Mononuclear cell (primary cell): Measurements from ENCODE around the gene KNOP1. TPM values are rescaled to one million over a fixed set of nuclear protein-coding genes. Genes with fewer than 3 reads are reported as not detected.

ENCODE experiments used
- H3K27me3 ChIP-seq: 2 replicates; pipeline ENCODE4 v1.6.0; 2011; ENCODE audit warnings: low read length, control low read depth; ENCODE audit not compliant: insufficient read depth
- H3K4me1 ChIP-seq: 2 replicates; pipeline ENCODE4 v1.5.1; 2011; ENCODE audit warnings: mild to moderate bottlenecking, low read length, control low read depth; ENCODE audit not compliant: insufficient read depth
- H3K4me3 ChIP-seq: 2 replicates; pipeline ENCODE4 v1.5.1; 2011; ENCODE audit warnings: mild to moderate bottlenecking, low read length, moderate library complexity
- H3K9me3 ChIP-seq: 2 replicates; pipeline ENCODE4 v1.5.1; 2011; ENCODE audit warnings: low read depth, mild to moderate bottlenecking, control low read depth, low read length
- total RNA-seq: library from RNA; depleted of rRNA; stranded (reverse); fragments of >200 nt; gene quantifications from one replicate; pipeline ENCODE4 v1.2.3, GENCODE V29; 2012

Gene KNOP1
- total RNA-seq, 1 donor: 3.3 TPM

DNA sequence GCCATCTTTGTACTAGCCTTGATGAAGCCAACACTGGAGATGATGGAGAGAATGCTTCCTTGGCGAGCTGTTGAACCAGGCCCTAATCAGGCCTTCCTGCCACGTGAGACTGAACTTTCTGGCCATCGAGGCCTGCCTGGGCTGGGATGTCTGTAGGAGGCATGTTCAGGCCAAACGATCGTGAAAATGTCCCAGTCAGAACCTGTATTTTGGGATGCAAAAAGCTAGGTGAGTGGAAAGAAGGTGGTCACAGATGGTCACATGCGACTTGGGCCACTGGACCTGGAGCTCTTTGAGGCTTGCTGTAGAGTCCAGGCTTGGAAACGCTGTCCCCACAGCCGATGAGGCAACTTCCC, 12.9 kb downstream of the KNOP1 start:
- Histone ChIP-seq H3K27me3 (no peaks in the 10 kb centered on the region), H3K4me1 (no peaks in the 10 kb centered on the region), H3K9me3 (no peaks in the 10 kb centered on the region), H3K4me3 (no peak overlapping the region)

DNA sequence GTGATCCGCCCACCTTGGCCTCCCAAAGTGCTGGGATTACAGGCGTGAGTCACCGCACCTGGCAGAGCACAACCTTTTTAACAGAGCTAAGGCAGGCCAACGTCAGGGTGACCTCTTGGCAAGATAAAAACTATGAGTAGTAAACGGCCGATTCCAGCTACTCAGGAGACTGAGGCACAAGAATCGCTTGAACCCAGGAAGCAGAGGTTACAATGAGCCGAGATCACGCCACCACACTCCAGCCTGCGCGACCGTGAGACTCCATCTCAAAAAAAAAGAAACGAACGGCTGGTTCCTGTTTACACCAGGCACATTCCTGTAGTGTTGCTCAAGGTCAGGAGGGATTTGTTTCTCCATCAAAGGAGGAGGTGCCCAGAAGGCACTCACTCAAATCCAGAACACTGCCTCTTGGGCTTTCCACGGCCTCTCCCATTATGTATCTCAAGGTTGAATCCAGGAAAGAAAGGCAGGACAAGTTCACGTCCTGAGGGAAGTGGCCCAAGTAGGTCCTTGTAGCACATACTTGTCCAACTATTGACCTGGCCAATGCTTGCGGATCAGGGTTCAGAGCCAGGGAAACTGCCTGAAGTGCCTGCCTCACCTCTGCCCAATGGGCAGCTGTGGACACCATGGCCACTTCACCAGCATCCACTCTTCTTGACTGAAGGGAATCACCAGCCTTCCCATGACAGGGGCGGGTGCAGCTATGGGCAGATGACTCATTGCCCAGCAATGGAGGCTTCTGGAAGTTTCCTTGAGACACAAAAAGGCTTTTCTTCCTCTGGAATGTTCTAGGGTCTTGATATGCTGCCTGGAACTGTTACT, 13.5 kb downstream of the KNOP1 start:
- no peaks in the 10 kb centered on the region for H3K9me3 ChIP-seq
- no peaks in the 10 kb centered on the region for H3K4me1 ChIP-seq
- H3K4me3 ChIP-seq: no peak overlapping the region
- no peaks in the 10 kb centered on the region for H3K27me3 ChIP-seq

GRCh38 chr16:19703172-19703889, 14.7 kb downstream of the KNOP1 start:
- no peaks in the 10 kb centered on the region for H3K9me3 ChIP-seq
- no peak overlapping the region for H3K4me3 ChIP-seq
- H3K27me3 ChIP-seq: no peaks in the 10 kb centered on the region
- no peaks in the 10 kb centered on the region for H3K4me1 ChIP-seq

- H3K4me1 ChIP-seq: peaks cover 22% of the 10 kb centered on the region
Measured at GRCh38 chr16:19701091-19701490, 16.9 kb downstream of the KNOP1 start.

DNA sequence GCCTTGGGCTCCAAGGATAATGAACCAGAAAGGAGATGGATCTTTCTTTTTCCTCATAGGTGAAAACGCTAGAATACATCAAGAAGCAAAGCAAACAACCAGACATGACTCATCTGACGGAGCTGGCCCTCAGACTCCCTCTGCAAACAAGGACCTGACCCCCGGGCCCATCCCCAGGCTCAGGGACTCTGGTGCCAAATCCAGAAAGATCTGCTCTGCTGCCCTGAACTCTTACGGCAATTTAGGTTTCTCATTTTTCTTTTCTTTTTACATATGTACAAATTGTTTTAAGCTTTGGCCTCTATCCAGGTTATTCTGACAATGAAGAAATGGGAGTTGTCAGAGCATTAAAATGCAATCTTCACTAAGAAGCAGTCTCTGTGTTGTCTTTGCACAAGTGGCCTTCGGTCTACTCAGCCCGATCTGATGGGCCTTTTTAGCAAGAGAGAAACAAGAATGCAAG, 17.7 kb downstream of the KNOP1 start:
- Histone ChIP-seq H3K9me3 (no peaks in the 10 kb centered on the region), H3K4me1 (peaks cover 26% of the 10 kb centered on the region), H3K4me3 (no peak overlapping the region), H3K27me3 (no peaks in the 10 kb centered on the region)

More at GRCh38 chr16:19701091-19701490, 16.9 kb downstream of the KNOP1 start:
- no peak overlapping the region for H3K4me3 ChIP-seq
- no peaks in the 10 kb centered on the region for H3K27me3 ChIP-seq
- H3K9me3 ChIP-seq: no peaks in the 10 kb centered on the region

- H3K4me1 ChIP-seq: peaks cover 26% of the 10 kb centered on the region
- H3K27me3 ChIP-seq: no peaks in the 10 kb centered on the region
- H3K9me3 ChIP-seq: no peaks in the 10 kb centered on the region
- H3K4me3 ChIP-seq: no peak overlapping the region
Measured at GRCh38 chr16:19699472-19699871, 18.6 kb downstream of the KNOP1 start.

- Histone ChIP-seq H3K9me3 (no peaks in the 10 kb centered on the region), H3K4me3 (no peak overlapping the region), H3K4me1 (peaks cover 26% of the 10 kb centered on the region), H3K27me3 (no peaks in the 10 kb centered on the region)
Measured at GRCh38 chr16:19698480-19699465, 19.3 kb downstream of the KNOP1 start.

DNA sequence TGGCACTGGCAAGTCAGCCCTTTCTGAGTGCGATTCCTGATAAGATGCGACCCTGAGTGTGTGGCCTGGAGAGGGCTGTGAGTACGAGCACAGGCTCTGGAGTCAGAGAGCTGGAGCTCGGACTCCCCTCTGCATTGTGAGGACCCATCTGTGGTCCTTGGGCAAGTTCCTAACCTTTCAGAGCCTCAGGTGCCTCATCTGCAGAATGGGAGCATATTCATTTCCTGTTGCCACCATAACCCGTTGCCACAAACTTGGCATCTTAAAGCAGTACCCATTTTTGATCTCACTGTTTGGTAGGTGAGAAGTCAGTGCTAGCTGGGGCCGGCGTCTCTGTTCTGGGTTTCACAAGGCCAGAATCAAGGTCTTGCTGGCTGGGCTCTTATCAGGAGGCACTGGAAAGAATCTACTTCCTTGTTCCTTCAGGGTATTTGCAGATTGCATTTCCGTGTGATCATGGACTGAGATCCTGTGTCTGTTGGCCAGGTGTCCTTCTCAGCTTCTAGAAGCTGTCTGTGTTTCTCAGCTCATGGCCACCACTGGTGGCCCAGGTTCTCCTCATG, 20.2 kb downstream of the KNOP1 start:
- Histone ChIP-seq H3K4me1 (peaks cover 26% of the 10 kb centered on the region), H3K9me3 (no peaks in the 10 kb centered on the region), H3K4me3 (no peak overlapping the region), H3K27me3 (no peaks in the 10 kb centered on the region)

GRCh38 chr16:19696961-19697360, 21.1 kb downstream of the KNOP1 start:
- Histone ChIP-seq H3K9me3 (no peaks in the 10 kb centered on the region), H3K4me1 (peaks cover 26% of the 10 kb centered on the region), H3K4me3 (no peak overlapping the region), H3K27me3 (no peaks in the 10 kb centered on the region)

GRCh38 chr16:19696328-19696727, 21.7 kb downstream of the KNOP1 start:
- Histone ChIP-seq H3K4me1 (peaks cover 26% of the 10 kb centered on the region), H3K9me3 (no peaks in the 10 kb centered on the region), H3K27me3 (no peaks in the 10 kb centered on the region), H3K4me3 (no peak overlapping the region)

DNA sequence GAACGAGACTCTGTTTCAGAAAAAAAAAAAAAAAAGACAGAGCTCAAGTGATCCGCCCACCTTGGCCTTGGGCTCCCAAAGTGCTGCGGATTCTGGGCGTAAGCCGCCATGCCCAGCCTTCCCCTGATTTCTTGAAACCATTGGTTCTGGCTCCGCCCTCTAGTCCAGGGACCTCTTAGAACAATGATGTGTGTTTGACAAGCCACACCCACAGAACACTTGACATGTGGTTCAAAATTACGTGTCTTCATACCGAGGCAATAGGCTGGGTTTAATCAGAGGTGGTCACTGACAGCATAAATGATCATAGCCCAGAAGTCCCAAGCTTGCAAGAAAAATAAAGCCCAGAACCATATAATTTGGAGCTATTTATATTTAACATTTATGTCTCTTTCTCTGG, 23.0 kb downstream of the KNOP1 start:
- no peaks in the 10 kb centered on the region for H3K27me3 ChIP-seq
- H3K9me3 ChIP-seq: no peaks in the 10 kb centered on the region
- no peak overlapping the region for H3K4me3 ChIP-seq
- peaks cover 26% of the 10 kb centered on the region for H3K4me1 ChIP-seq

DNA sequence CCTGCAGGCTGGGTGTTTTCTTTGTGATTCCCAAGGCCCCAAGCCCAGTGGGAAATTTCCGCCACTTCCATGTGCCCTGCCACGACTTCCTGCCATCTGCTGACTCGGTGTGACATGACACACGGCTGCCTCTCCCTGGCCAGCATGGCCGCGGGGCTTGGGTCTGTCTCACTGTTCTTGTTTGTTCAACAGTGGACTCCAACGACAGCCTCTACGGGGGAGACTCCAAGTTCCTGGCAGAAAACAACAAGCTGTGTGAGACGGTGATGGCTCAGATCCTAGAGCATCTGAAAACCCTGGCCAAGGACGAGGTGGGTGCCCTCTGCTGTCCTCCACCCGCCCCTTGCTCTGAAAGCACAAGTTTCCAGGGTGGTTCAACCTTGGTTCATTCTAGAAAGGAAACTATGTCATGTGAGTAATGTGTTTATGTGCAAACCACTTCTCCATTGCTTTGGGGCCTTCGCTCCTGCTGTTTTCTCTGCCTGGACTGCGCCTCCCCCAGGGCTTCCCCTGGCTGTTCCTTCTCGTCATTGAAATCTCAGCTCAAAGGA, 26.8 kb downstream of the KNOP1 start:
- H3K27me3 ChIP-seq: no peaks in the 10 kb centered on the region
- no peak overlapping the region for H3K4me3 ChIP-seq
- H3K9me3 ChIP-seq: no peaks in the 10 kb centered on the region
- H3K4me1 ChIP-seq: peaks cover 5% of the 10 kb centered on the region

DNA sequence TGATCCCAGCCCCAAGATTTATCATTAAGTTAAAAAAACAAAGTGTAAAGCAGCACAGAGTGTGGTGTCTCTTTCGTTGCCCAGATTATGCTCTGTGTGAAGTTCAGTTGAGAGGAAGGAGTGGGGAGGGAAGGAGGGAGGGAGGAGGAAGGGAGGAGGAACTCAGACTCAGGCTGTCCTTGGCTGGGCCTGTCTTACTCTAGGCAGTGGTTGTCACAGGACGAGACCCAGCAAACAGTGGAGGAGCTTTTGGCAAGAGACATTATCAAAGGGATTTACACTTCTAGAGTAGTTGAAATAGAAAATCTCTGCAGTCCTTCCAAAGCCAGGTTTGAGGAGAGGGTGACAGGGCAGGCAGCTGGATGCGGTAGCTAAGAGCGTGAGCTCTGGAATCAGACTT, 27.8 kb downstream of the KNOP1 start:
- H3K27me3 ChIP-seq: no peaks in the 10 kb centered on the region
- no peak overlapping the region for H3K4me3 ChIP-seq
- no peaks in the 10 kb centered on the region for H3K4me1 ChIP-seq
- H3K9me3 ChIP-seq: no peaks in the 10 kb centered on the region

DNA sequence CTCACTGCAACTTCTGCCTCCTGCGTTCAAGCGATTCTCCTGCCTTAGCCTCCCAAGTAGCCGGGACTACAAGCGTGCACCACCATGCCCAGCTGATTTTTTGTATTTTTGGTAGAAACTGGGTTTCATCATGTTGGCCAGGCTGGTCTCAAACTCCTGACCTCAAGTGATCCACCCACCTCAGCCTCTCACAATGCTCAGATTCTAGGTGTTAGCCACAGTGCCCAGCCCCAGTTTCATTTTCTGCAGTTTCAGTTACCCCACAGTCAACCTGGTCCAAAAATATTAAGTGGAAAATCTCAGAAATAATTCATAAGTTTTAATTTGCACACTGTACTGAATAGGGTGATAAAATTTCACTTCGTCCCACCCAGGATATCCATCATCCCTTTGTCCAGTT, 28.7 kb downstream of the KNOP1 start:
- no peaks in the 10 kb centered on the region for H3K9me3 ChIP-seq
- H3K4me1 ChIP-seq: no peaks in the 10 kb centered on the region
- H3K4me3 ChIP-seq: no peak overlapping the region
- no peaks in the 10 kb centered on the region for H3K27me3 ChIP-seq
